Mesothelial cell of epicardium (in vitro differentiated cells): ENCODE data around the gene UTS2. TPM values are rescaled to one million over a fixed set of nuclear protein-coding genes. Genes with fewer than 3 reads are reported as not detected.

Experiments
- DNase-seq, 2 experiments: peaks; one replicate each; pipeline ENCODE4 v3.0.0; 2021; ENCODE audit warnings: low spot score in 2 of 2; ENCODE audit not compliant: unreplicated experiment in 2 of 2
- H3K27ac Mint-ChIP-seq: 2 replicates; pipeline ENCODE4 v1.8.0; 2021; ENCODE audit warnings: mixed read lengths
- H3K27me3 Mint-ChIP-seq: 2 replicates; pipeline ENCODE4 v1.8.0; 2021; ENCODE audit warnings: low read depth, mixed read lengths
- H3K36me3 Mint-ChIP-seq: 2 replicates; pipeline ENCODE4 v1.8.0; 2021; ENCODE audit warnings: mixed read lengths
- H3K4me1 Mint-ChIP-seq: 2 replicates; pipeline ENCODE4 v1.8.0; 2021; ENCODE audit warnings: mixed read lengths
- H3K4me3 Mint-ChIP-seq: 2 replicates; pipeline ENCODE4 v1.8.0; 2021; ENCODE audit warnings: mild to moderate bottlenecking, moderate library complexity, mixed read lengths
- H3K9me3 Mint-ChIP-seq: 2 replicates; pipeline ENCODE4 v1.8.0; 2021; ENCODE audit warnings: mixed read lengths
- total RNA-seq: library from RNA; stranded (reverse); gene quantifications from 3 replicates; pipeline ENCODE4 v1.2.1, GENCODE V29; 2021
- TF ChIP-seq, protein P1 (sequence below): fragments of 200-600 bp; sonication (generic); IDR thresholded peaks from one replicate; pipeline ENCODE4 v1.5.0; 2021; ENCODE audit warnings: antibody characterized with exemption; ENCODE audit not compliant: unreplicated experiment

UTS2 gene
- total RNA-seq, 1 donor from 2014 or later, result not detected

GRCh38 chr1:7884757-7885156 lies 31.9 kb upstream of the UTS2 start:
- Mint-ChIP-seq H3K27me3 (peaks cover 25% of the 10 kb centered on the region), H3K4me3 (no peak overlapping the region), H3K27ac (no peak overlapping the region), H3K9me3 (no peaks in the 10 kb centered on the region), H3K4me1 (no peaks in the 10 kb centered on the region), H3K36me3 (no peaks in the 10 kb centered on the region)
- TF ChIP-seq, protein P1, sequence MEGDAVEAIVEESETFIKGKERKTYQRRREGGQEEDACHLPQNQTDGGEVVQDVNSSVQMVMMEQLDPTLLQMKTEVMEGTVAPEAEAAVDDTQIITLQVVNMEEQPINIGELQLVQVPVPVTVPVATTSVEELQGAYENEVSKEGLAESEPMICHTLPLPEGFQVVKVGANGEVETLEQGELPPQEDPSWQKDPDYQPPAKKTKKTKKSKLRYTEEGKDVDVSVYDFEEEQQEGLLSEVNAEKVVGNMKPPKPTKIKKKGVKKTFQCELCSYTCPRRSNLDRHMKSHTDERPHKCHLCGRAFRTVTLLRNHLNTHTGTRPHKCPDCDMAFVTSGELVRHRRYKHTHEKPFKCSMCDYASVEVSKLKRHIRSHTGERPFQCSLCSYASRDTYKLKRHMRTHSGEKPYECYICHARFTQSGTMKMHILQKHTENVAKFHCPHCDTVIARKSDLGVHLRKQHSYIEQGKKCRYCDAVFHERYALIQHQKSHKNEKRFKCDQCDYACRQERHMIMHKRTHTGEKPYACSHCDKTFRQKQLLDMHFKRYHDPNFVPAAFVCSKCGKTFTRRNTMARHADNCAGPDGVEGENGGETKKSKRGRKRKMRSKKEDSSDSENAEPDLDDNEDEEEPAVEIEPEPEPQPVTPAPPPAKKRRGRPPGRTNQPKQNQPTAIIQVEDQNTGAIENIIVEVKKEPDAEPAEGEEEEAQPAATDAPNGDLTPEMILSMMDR, result no peak
- DNase-seq, result no peak

DNA sequence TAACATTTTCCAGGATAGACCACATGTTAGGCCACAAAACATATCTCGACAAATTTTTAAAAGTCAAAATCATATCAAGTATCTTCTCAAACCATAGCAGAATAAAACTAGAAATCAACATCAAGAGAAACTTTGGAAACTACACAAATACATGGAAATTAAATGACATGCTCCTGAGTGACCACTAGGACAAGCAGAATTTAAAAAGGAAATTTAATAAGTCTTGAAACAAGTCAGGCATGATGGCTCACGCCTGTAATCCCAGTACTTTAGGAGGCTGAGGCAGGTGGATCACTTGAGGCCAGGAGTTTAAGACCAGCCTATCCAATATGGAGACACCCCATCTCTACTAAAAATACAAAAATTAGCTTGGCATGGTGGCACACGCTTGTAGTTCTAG lies 26.4 kb upstream of the UTS2 start:
- no peak for DNase-seq
- Mint-ChIP-seq H3K9me3 (peaks cover 18% of the 10 kb centered on the region), H3K27ac (no peak overlapping the region), H3K4me1 (no peaks in the 10 kb centered on the region), H3K27me3 (peaks cover 4% of the 10 kb centered on the region), H3K36me3 (peaks cover 4% of the 10 kb centered on the region), H3K4me3 (no peak overlapping the region)
- TF ChIP-seq, protein P1, result peak; percentile 59

DNA sequence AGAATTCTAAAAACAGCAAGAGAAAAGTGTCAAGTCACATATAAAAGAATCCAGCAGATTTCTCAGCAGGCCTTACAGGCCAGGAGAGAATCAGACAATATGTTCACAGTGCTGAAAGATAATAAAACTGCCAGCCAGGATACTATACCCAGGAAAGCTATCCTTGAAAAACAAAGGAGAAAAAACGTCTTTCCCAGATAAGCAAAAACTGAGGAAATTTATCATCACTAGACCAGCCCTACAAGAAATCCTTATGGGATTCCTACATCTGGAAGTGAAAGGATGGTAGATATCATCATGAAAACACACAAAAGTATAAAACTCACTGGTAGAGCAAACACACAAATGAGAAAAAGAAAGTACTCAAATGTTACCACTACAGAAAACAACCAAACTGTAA lies 25.2 kb upstream of the UTS2 start:
- H3K36me3 Mint-ChIP-seq, result peaks cover 4% of the 10 kb centered on the region
- no peak overlapping the region for H3K4me3 Mint-ChIP-seq
- no peaks in the 10 kb centered on the region for H3K4me1 Mint-ChIP-seq
- H3K27me3 Mint-ChIP-seq, result no peaks in the 10 kb centered on the region
- H3K9me3 Mint-ChIP-seq, result peaks cover 18% of the 10 kb centered on the region
- no peak overlapping the region for H3K27ac Mint-ChIP-seq
- no peak for DNase-seq
- TF ChIP-seq, protein P1, result no peak

- Mint-ChIP-seq H3K4me3 (no peak overlapping the region), H3K27ac (no peak overlapping the region), H3K9me3 (peaks cover 18% of the 10 kb centered on the region), H3K4me1 (no peaks in the 10 kb centered on the region), H3K27me3 (no peaks in the 10 kb centered on the region), H3K36me3 (peaks cover 4% of the 10 kb centered on the region)
- TF ChIP-seq, protein P1, result no peak
- DNase-seq, result no peak
Measured at GRCh38 chr1:7873801-7874795, 21.2 kb upstream of the UTS2 start.

- Mint-ChIP-seq H3K4me1 (no peaks in the 10 kb centered on the region), H3K36me3 (no peaks in the 10 kb centered on the region), H3K27ac (no peak overlapping the region), H3K27me3 (no peaks in the 10 kb centered on the region), H3K9me3 (no peaks in the 10 kb centered on the region), H3K4me3 (no peak overlapping the region)
- TF ChIP-seq, protein P1, result no peak
- DNase-seq, result no peak
Measured at GRCh38 chr1:7871136-7871535, 18.3 kb upstream of the UTS2 start.
